ENCODE data around the gene PPP2R2C.

DNA sequence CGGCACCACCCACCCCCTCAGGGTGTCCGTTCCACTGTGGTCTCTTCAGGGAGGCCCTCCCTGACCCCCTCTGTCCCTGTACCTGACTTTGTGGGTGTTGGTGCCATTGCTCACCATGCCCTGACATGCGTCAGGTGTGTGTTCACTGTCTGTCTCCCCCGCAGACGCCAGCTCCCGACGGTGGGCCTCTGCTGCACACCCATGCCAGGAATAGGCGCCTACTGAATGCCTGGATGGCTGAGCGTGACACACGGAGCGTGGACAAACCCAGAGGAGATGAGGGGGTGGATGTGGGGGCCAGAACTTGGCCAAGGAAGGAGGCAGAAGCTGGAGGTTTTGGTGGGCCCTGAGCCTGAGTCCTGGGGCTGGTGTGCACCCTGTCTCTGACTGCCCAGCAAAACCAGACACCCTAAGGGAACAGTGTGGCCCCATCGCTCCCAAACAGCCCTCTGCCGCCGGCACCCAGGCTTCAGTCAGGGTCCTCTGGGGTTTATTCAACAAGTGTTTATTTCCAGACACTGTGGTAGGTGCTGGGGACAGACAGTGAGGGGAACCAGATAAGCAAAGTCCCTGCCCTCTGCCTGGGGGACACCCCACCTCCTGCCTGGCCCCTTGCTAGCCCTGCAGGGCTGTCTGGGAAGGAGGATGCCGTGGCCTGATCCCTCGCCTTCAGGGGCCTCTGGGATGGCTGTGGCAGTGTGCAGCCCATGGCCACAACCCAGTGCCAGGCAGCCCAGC is 125.9 kb downstream of the PPP2R2C start:
- TF ChIP-seq, protein P1, sequence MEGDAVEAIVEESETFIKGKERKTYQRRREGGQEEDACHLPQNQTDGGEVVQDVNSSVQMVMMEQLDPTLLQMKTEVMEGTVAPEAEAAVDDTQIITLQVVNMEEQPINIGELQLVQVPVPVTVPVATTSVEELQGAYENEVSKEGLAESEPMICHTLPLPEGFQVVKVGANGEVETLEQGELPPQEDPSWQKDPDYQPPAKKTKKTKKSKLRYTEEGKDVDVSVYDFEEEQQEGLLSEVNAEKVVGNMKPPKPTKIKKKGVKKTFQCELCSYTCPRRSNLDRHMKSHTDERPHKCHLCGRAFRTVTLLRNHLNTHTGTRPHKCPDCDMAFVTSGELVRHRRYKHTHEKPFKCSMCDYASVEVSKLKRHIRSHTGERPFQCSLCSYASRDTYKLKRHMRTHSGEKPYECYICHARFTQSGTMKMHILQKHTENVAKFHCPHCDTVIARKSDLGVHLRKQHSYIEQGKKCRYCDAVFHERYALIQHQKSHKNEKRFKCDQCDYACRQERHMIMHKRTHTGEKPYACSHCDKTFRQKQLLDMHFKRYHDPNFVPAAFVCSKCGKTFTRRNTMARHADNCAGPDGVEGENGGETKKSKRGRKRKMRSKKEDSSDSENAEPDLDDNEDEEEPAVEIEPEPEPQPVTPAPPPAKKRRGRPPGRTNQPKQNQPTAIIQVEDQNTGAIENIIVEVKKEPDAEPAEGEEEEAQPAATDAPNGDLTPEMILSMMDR (IDR thresholded peaks at IDR 0.05): no peak
- TF ChIP-seq POLR2A (IDR thresholded peaks at IDR 0.05): no peak
